PC-9 (cell line): ENCODE data around the gene TEX261.
A peak's percentile ranks its signal among the peaks of the same experiment; 100 is the strongest.

Experiments used
- EZH2 ChIP-seq: fragments of 200-600 bp; sonication (generic); IDR thresholded peaks from 2 replicates; pipeline ENCODE4 v1.8.0; 2017; ENCODE audit warnings: antibody characterized with exemption, low read depth
- TF ChIP-seq, protein P1 (sequence below): fragments of 200-600 bp; sonication (generic); conservative IDR thresholded peaks from 2 replicates; pipeline ENCODE4 v1.6.1; 2017; ENCODE audit warnings: mixed run types, antibody characterized with exemption, mild to moderate bottlenecking, moderate library complexity

DNA sequence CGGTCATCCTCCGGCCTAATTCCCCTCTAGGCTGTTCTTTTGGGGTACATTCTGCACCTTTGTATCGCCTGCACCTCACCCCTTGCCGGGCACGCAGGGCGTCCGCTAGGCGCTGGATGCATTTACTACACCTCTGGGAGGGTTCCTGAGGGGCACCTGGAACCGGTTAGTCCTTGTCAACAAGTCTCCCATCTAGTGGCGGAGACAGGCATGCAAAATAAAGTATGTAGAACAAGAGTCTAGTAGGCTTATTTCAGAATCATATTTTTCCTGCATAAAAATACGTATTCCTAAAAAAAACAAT lies 705 bp upstream of the TEX261 start:
- TF ChIP-seq, protein P1, sequence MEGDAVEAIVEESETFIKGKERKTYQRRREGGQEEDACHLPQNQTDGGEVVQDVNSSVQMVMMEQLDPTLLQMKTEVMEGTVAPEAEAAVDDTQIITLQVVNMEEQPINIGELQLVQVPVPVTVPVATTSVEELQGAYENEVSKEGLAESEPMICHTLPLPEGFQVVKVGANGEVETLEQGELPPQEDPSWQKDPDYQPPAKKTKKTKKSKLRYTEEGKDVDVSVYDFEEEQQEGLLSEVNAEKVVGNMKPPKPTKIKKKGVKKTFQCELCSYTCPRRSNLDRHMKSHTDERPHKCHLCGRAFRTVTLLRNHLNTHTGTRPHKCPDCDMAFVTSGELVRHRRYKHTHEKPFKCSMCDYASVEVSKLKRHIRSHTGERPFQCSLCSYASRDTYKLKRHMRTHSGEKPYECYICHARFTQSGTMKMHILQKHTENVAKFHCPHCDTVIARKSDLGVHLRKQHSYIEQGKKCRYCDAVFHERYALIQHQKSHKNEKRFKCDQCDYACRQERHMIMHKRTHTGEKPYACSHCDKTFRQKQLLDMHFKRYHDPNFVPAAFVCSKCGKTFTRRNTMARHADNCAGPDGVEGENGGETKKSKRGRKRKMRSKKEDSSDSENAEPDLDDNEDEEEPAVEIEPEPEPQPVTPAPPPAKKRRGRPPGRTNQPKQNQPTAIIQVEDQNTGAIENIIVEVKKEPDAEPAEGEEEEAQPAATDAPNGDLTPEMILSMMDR = peak; percentile 56; the same call in 1 of the 2 replicates
- no peak for TF ChIP-seq EZH2
